NCI-H2227 treated with DMSO at 0.1 percent for 48 hours (cell line): ENCODE data around the gene TUT7.
"Not testable (repeated sequence)": the region's sequence is repeated elsewhere in the genome, so short reads cannot be mapped to it uniquely, and the experiment has no call there.

ENCODE experiments used
- DNase-seq: peaks from one replicate; lab custom pipeline; 2025; lab: John Stamatoyannopoulos, UW

Gene TUT7

GRCh38 chr9:86303316-86303975, 50.8 kb downstream of the TUT7 start:
- no peak for DNase-seq

GRCh38 chr9:86301686-86302085, 52.5 kb downstream of the TUT7 start:
- no peak for DNase-seq

GRCh38 chr9:86300701-86301100, 53.5 kb downstream of the TUT7 start:
- DNase-seq, result no peak

- no peak for DNase-seq
Measured at GRCh38 chr9:86298873-86299272, 55.3 kb downstream of the TUT7 start.

GRCh38 chr9:86290341-86290740, 63.9 kb downstream of the TUT7 start:
- DNase-seq, result not testable (repeated sequence)

GRCh38 chr9:86288499-86289198, 65.6 kb downstream of the TUT7 start:
- DNase-seq, result peak; percentile 61

- DNase-seq, result peak; percentile 57
Measured at GRCh38 chr9:86287013-86287412, 67.2 kb downstream of the TUT7 start.

- no peak for DNase-seq
Measured at GRCh38 chr9:86286278-86286677, 67.9 kb downstream of the TUT7 start.

GRCh38 chr9:86285261-86285660, 68.9 kb downstream of the TUT7 start:
- DNase-seq, result no peak

GRCh38 chr9:86282979-86283535, 71.2 kb downstream of the TUT7 start:
- peak; percentile 73 for DNase-seq

- peak; percentile 86 for DNase-seq
Measured at GRCh38 chr9:86282077-86282978, 71.9 kb downstream of the TUT7 start, which contains the start of gene ISCA1. Gene ISCA1, minus strand, starts transcription at chr9:86282538. Its CDS starts 80 bp downstream, at chr9:86282458.

- no peak for DNase-seq
Measured at GRCh38 chr9:86281593-86282076, 72.6 kb downstream of the TUT7 start.

- DNase-seq, result no peak
Measured at GRCh38 chr9:86280580-86280979, 73.6 kb downstream of the TUT7 start.

GRCh38 chr9:86279839-86280238, 74.4 kb downstream of the TUT7 start:
- no peak for DNase-seq

GRCh38 chr9:86277072-86277471, 77.1 kb downstream of the TUT7 start:
- DNase-seq, result no peak

- DNase-seq, result no peak
Measured at GRCh38 chr9:86275962-86276361, 78.2 kb downstream of the TUT7 start.

GRCh38 chr9:86274821-86275643, 79.2 kb downstream of the TUT7 start:
- no peak for DNase-seq

GRCh38 chr9:86272221-86272620, 82.0 kb downstream of the TUT7 start:
- no peak for DNase-seq

- DNase-seq, result no peak
Measured at GRCh38 chr9:86263876-86264275, 90.3 kb downstream of the TUT7 start.

GRCh38 chr9:86262492-86262891, 91.7 kb downstream of the TUT7 start:
- no peak for DNase-seq

GRCh38 chr9:86259557-86259956, 94.7 kb downstream of the TUT7 start, which contains the start of gene C9orf153:
Gene C9orf153, minus strand, starts transcription at chr9:86259657. Its CDS starts 30,054 bp downstream, at chr9:86229603.
- no peak for DNase-seq
